IPS-18c (cell line): Measurements from ENCODE around the gene TBC1D5.
"Not testable (repeated sequence)": the region's sequence is repeated elsewhere in the genome, so short reads cannot be mapped to it uniquely, and the experiment has no call there.

Experiments
- H3K4me3 ChIP-seq: 2 replicates; pipeline ENCODE4 v1.7.0; 2013; ENCODE audit warnings: low read depth, mild to moderate bottlenecking, low read length, moderate library complexity; ENCODE audit not compliant: insufficient read depth
- H3K9me3 ChIP-seq: one replicate; pipeline ENCODE4 v1.6.1; 2013; ENCODE audit warnings: mild to moderate bottlenecking, low read length, moderate library complexity; ENCODE audit not compliant: control insufficient read depth, insufficient read depth

The TBC1D5 gene

GRCh38 chr3:17638356-17638755, 104.1 kb downstream of the TBC1D5 start:
- no peaks in the 10 kb centered on the region for H3K9me3 ChIP-seq

GRCh38 chr3:17635675-17636074, 106.8 kb downstream of the TBC1D5 start:
- H3K4me3 ChIP-seq, H3K9me3 ChIP-seq: not testable (repeated sequence)

More at GRCh38 chr3:17638356-17638755, 104.1 kb downstream of the TBC1D5 start:
- no peak overlapping the region for H3K4me3 ChIP-seq

- Histone ChIP-seq H3K9me3 (no peaks in the 10 kb centered on the region), H3K4me3 (no peak overlapping the region)
Observed at GRCh38 chr3:17634964-17635363, 107.5 kb downstream of the TBC1D5 start.

GRCh38 chr3:17634201-17634600, 108.2 kb downstream of the TBC1D5 start:
- H3K4me3 ChIP-seq, result no peak overlapping the region
- H3K9me3 ChIP-seq, result no peaks in the 10 kb centered on the region

GRCh38 chr3:17632401-17633100, 109.9 kb downstream of the TBC1D5 start:
- Histone ChIP-seq H3K4me3 (no peak overlapping the region), H3K9me3 (no peaks in the 10 kb centered on the region)

- no peak overlapping the region for H3K4me3 ChIP-seq
Observed at GRCh38 chr3:17631609-17632008, 110.8 kb downstream of the TBC1D5 start.

GRCh38 chr3:17629400-17629799, 113.0 kb downstream of the TBC1D5 start:
- Histone ChIP-seq H3K4me3 (no peak overlapping the region), H3K9me3 (no peaks in the 10 kb centered on the region)

More at GRCh38 chr3:17631609-17632008, 110.8 kb downstream of the TBC1D5 start:
- H3K9me3 ChIP-seq, result no peaks in the 10 kb centered on the region

- no peak overlapping the region for H3K4me3 ChIP-seq
- no peaks in the 10 kb centered on the region for H3K9me3 ChIP-seq
Observed at GRCh38 chr3:17626395-17626794, 116.0 kb downstream of the TBC1D5 start.

GRCh38 chr3:17625133-17625532, 117.3 kb downstream of the TBC1D5 start:
- no peaks in the 10 kb centered on the region for H3K9me3 ChIP-seq

GRCh38 chr3:17623464-17623863, 119.0 kb downstream of the TBC1D5 start:
- Histone ChIP-seq H3K4me3 (no peak overlapping the region), H3K9me3 (no peaks in the 10 kb centered on the region)

More at GRCh38 chr3:17625133-17625532, 117.3 kb downstream of the TBC1D5 start:
- no peak overlapping the region for H3K4me3 ChIP-seq

- Histone ChIP-seq H3K9me3 (no peaks in the 10 kb centered on the region), H3K4me3 (no peak overlapping the region)
Observed at GRCh38 chr3:17619968-17620367, 122.5 kb downstream of the TBC1D5 start.

GRCh38 chr3:17613017-17613416, 129.4 kb downstream of the TBC1D5 start:
- not testable (repeated sequence) for H3K9me3 ChIP-seq, H3K4me3 ChIP-seq

- Histone ChIP-seq H3K9me3 (no peaks in the 10 kb centered on the region), H3K4me3 (no peak overlapping the region)
Observed at GRCh38 chr3:17607905-17608304, 134.5 kb downstream of the TBC1D5 start.

- no peaks in the 10 kb centered on the region for H3K9me3 ChIP-seq
- no peak overlapping the region for H3K4me3 ChIP-seq
Observed at GRCh38 chr3:17605934-17606333, 136.5 kb downstream of the TBC1D5 start.

- Histone ChIP-seq H3K4me3 (no peak overlapping the region), H3K9me3 (no peaks in the 10 kb centered on the region)
Observed at GRCh38 chr3:17605032-17605431, 137.4 kb downstream of the TBC1D5 start.

GRCh38 chr3:17602126-17602525, 140.3 kb downstream of the TBC1D5 start:
- Histone ChIP-seq H3K9me3 (no peaks in the 10 kb centered on the region), H3K4me3 (no peak overlapping the region)

- Histone ChIP-seq H3K9me3 (peaks cover 2% of the 10 kb centered on the region), H3K4me3 (no peak overlapping the region)
Observed at GRCh38 chr3:17592956-17593355, 149.5 kb downstream of the TBC1D5 start.

GRCh38 chr3:17590465-17590864, 152.0 kb downstream of the TBC1D5 start:
- no peak overlapping the region for H3K4me3 ChIP-seq

GRCh38 chr3:17589888-17590287, 152.5 kb downstream of the TBC1D5 start:
- H3K9me3 ChIP-seq, result peaks cover 2% of the 10 kb centered on the region
- H3K4me3 ChIP-seq, result no peak overlapping the region

More at GRCh38 chr3:17590465-17590864, 152.0 kb downstream of the TBC1D5 start:
- H3K9me3 ChIP-seq, result peaks cover 2% of the 10 kb centered on the region
